ENCODE measurements around the gene GALNT9. TPM values are rescaled to one million over a fixed set of nuclear protein-coding genes. Genes with fewer than 3 reads are reported as not detected.
A peak's percentile ranks its signal among the peaks of the same experiment; 100 is the strongest.
"Not testable (repeated sequence)": the region's sequence is repeated elsewhere in the genome, so short reads cannot be mapped to it uniquely, and the experiment has no call there.

GALNT9 gene
- total and polyA plus RNA-seq, 7 experiments from 2014 or later, result not detected

DNA sequence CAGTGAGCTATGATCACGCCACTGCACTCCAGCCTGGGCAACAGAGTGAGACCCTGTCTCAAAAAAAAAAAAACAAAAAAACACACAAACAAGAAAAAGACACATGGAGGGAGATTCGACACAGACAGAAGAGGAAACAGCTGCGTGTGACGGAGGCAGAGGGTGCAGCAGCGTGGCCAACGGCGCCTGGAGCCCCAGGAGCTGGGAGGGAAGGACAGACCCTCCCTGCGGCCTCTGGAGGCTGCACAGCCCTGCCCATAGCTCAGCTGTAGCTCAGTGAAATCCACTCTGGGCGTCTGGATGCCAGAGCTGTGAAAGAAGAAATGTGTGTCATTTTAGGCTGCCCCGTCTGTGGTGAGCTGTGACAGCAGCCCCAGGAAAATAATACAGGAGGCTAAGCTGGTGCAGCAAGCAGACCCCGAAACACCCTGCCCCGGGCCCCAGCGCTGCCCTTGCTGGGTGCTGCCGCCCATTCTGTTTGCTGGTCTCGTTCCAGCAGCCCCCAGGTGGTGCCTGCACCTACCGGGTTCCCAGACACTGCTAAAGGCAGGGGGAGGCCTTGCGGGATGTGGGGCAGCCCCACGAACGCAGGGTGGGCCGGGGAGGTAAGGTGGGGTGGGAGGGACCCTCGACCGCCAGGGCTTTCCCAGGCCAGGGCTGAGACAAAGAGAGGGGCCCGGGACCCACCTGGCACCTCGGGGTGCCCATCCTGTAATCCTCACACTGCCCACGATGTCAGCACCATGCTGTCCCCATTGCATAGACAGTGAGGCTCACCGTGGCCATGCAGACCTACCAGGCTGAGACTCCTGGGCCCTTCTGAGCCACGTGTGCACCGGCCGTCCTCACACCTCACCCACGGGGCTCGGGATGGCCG is 21.2 kb downstream of the GALNT9 start:
- Histone ChIP-seq H3K27me3 (ENCODE audit: control insufficient read depth in 2 of 2, insufficient read depth in 2 of 2, low read length in 2 of 2) (no peaks in the 10 kb centered on the region), H3K4me3 (ENCODE audit: low read length) (no peak overlapping the region), H3K36me3 (ENCODE audit: control insufficient read depth in 2 of 3, insufficient read depth in 3 of 3, low read length in 3 of 3) (no peaks in the 10 kb centered on the region), H3K4me1 (ENCODE audit: control insufficient read depth in 2 of 2, insufficient read depth in 2 of 2, low read length in 2 of 2) (no peaks in the 10 kb centered on the region), H3K27ac (ENCODE audit: low read depth, low read length) (no peak overlapping the region), H3K9me3 (ENCODE audit: control insufficient read depth in 2 of 3, low read length in 3 of 3) (peaks cover 0 to 8% (median 0%) of the 10 kb centered on the region in 3 experiments)
- ATAC-seq (no peak), DNase-seq (no peak)
- ChIA-PET POLR2A (no interaction called here), CTCF (no interaction called here)
- no peak overlapping the region for H3K4me3 Mint-ChIP-seq
- H3K27ac Mint-ChIP-seq, result peak overlapping the region in 2 of 9 donors; percentile 41 to 43
- H3K27me3 Mint-ChIP-seq, result peaks cover 0 to 7% (median 0%) of the 10 kb centered on the region in 5 donors
- H3K9me3 Mint-ChIP-seq, result peaks cover 0 to 29% (median 14%) of the 10 kb centered on the region in 11 donors
- no peaks in the 10 kb centered on the region for H3K4me1 Mint-ChIP-seq
- H3K36me3 Mint-ChIP-seq, result peaks cover 0 to 12% (median 9%) of the 10 kb centered on the region in 5 donors
- intact Hi-C loops (cut with micrococcal nuclease), result no loop called here

- POLR2A ChIA-PET, result no interaction called here
- Mint-ChIP-seq H3K36me3 (peaks cover 0 to 9% (median 7%) of the 10 kb centered on the region in 5 donors), H3K4me1 (no peaks in the 10 kb centered on the region), H3K9me3 (peaks cover 0 to 21% (median 10%) of the 10 kb centered on the region in 11 donors), H3K27me3 (peaks cover 0 to 7% (median 0%) of the 10 kb centered on the region in 5 donors), H3K27ac (no peak overlapping the region), H3K4me3 (no peak overlapping the region)
- H3K27me3 ChIP-seq (ENCODE audit: control insufficient read depth in 2 of 2, insufficient read depth in 2 of 2, low read length in 2 of 2), result no peaks in the 10 kb centered on the region
- peaks cover 0 to 8% (median 0%) of the 10 kb centered on the region in 3 experiments for H3K9me3 ChIP-seq (ENCODE audit: control insufficient read depth in 2 of 3, low read length in 3 of 3)
- H3K4me3 ChIP-seq (ENCODE audit: low read length), result no peak overlapping the region
- H3K36me3 ChIP-seq (ENCODE audit: control insufficient read depth in 2 of 3, insufficient read depth in 3 of 3, low read length in 3 of 3), result no peaks in the 10 kb centered on the region
- CTCF ChIA-PET, result no interaction called here
- intact Hi-C loops (cut with micrococcal nuclease), result no loop called here
- no peaks in the 10 kb centered on the region for H3K4me1 ChIP-seq (ENCODE audit: control insufficient read depth in 2 of 2, insufficient read depth in 2 of 2, low read length in 2 of 2)
- no peak overlapping the region for H3K27ac ChIP-seq (ENCODE audit: low read depth, low read length)
- ATAC-seq, result no peak
- no peak for DNase-seq
Measured at GRCh38 chr12:132306885-132307191, 22.6 kb downstream of the GALNT9 start.

- peaks cover 0 to 7% (median 0%) of the 10 kb centered on the region in 5 donors for H3K27me3 Mint-ChIP-seq
- CTCF ChIA-PET, result no interaction called here
- peaks cover 0 to 17% (median 7%) of the 10 kb centered on the region in 11 donors for H3K9me3 Mint-ChIP-seq
- H3K27ac ChIP-seq (ENCODE audit: low read depth, low read length), result no peak overlapping the region
- POLR2A ChIA-PET, result no interaction called here
- no peak for DNase-seq
- ATAC-seq, result no peak
- H3K36me3 ChIP-seq (ENCODE audit: control insufficient read depth in 2 of 3, insufficient read depth in 3 of 3, low read length in 3 of 3), result no peaks in the 10 kb centered on the region
- no peaks in the 10 kb centered on the region for H3K4me1 Mint-ChIP-seq
- no peak overlapping the region for H3K27ac Mint-ChIP-seq
- no peak overlapping the region for H3K4me3 Mint-ChIP-seq
- intact Hi-C loops (cut with micrococcal nuclease), result no loop called here
- H3K4me3 ChIP-seq (ENCODE audit: low read length), result no peak overlapping the region
- peaks cover 0 to 4% (median 0%) of the 10 kb centered on the region in 3 experiments for H3K9me3 ChIP-seq (ENCODE audit: control insufficient read depth in 2 of 3, low read length in 3 of 3)
- H3K36me3 Mint-ChIP-seq, result peaks cover 0 to 5% (median 4%) of the 10 kb centered on the region in 5 donors
- H3K4me1 ChIP-seq (ENCODE audit: control insufficient read depth in 2 of 2, insufficient read depth in 2 of 2, low read length in 2 of 2), result no peaks in the 10 kb centered on the region
- H3K27me3 ChIP-seq (ENCODE audit: control insufficient read depth in 2 of 2, insufficient read depth in 2 of 2, low read length in 2 of 2), result no peaks in the 10 kb centered on the region
Measured at GRCh38 chr12:132305991-132306884, 23.2 kb downstream of the GALNT9 start.

- no peaks in the 10 kb centered on the region for H3K36me3 ChIP-seq (ENCODE audit: control insufficient read depth in 2 of 3, insufficient read depth in 3 of 3, low read length in 3 of 3)
- Mint-ChIP-seq H3K27ac (no peak overlapping the region), H3K27me3 (peaks cover 0 to 11% (median 5%) of the 10 kb centered on the region in 5 donors), H3K4me3 (no peak overlapping the region), H3K36me3 (peaks cover 0 to 4% (median 0%) of the 10 kb centered on the region in 5 donors), H3K4me1 (no peaks in the 10 kb centered on the region), H3K9me3 (peaks cover 0 to 14% (median 3%) of the 10 kb centered on the region in 11 donors)
- intact Hi-C loops (cut with micrococcal nuclease), result no loop called here
- no peak overlapping the region for H3K27ac ChIP-seq (ENCODE audit: low read depth, low read length)
- ATAC-seq (no peak), DNase-seq (no peak)
- H3K27me3 ChIP-seq (ENCODE audit: control insufficient read depth in 2 of 2, insufficient read depth in 2 of 2, low read length in 2 of 2), result no peaks in the 10 kb centered on the region
- H3K4me1 ChIP-seq (ENCODE audit: control insufficient read depth in 2 of 2, insufficient read depth in 2 of 2, low read length in 2 of 2), result no peaks in the 10 kb centered on the region
- ChIA-PET CTCF (no interaction called here), POLR2A (no interaction called here)
- no peaks in the 10 kb centered on the region for H3K9me3 ChIP-seq (ENCODE audit: control insufficient read depth in 2 of 3, low read length in 3 of 3)
- no peak overlapping the region for H3K4me3 ChIP-seq (ENCODE audit: low read length)
Measured at GRCh38 chr12:132305560-132305966, 23.8 kb downstream of the GALNT9 start.

- ATAC-seq; H3K4me1 Mint-ChIP-seq; H3K9me3 ChIP-seq (ENCODE audit: control insufficient read depth in 2 of 3, low read length in 3 of 3); DNase-seq; intact Hi-C loops (cut with micrococcal nuclease); H3K27me3 ChIP-seq (ENCODE audit: control insufficient read depth in 2 of 2, insufficient read depth in 2 of 2, low read length in 2 of 2); H3K27ac ChIP-seq (ENCODE audit: low read depth, low read length); POLR2A ChIA-PET; CTCF ChIA-PET; H3K36me3 ChIP-seq (ENCODE audit: control insufficient read depth in 2 of 3, insufficient read depth in 3 of 3, low read length in 3 of 3); H3K27ac Mint-ChIP-seq; H3K4me3 ChIP-seq (ENCODE audit: low read length); H3K4me1 ChIP-seq (ENCODE audit: control insufficient read depth in 2 of 2, insufficient read depth in 2 of 2, low read length in 2 of 2); H3K36me3 Mint-ChIP-seq; H3K4me3 Mint-ChIP-seq: not testable (repeated sequence)
- peaks cover 0 to 16% (median under 1%) of the 10 kb centered on the region in 11 donors for H3K9me3 Mint-ChIP-seq
- peaks cover 0 to 11% (median 5%) of the 10 kb centered on the region in 5 donors for H3K27me3 Mint-ChIP-seq
Measured at GRCh38 chr12:132304866-132305265, 24.5 kb downstream of the GALNT9 start.

DNA sequence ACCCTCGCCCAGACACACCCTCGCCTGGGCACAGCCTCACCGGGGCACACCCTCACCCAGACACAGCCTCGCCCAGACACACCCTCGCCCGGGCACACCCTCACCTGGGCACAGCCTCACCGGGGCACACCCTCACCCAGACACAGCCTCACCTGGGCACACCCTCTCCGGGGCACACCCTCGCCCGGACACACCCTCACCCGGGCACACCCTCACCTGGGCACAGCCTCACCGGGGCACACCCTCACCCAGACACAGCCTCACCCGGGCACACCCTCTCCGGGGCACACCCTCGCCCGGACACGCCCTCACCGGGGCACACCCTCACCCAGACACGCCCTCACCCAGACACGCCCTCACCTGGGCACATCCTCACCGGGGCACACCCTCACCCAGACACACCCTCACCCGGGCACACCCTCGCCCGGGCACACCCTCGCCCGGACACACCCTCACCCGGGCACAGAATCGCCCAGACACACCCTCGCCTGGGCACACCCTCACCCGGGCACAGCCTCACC is 25.5 kb downstream of the GALNT9 start:
- ATAC-seq; H3K4me3 Mint-ChIP-seq; H3K27me3 ChIP-seq (ENCODE audit: control insufficient read depth in 2 of 2, insufficient read depth in 2 of 2, low read length in 2 of 2); CTCF ChIA-PET; POLR2A ChIA-PET; intact Hi-C loops (cut with micrococcal nuclease); H3K36me3 ChIP-seq (ENCODE audit: control insufficient read depth in 2 of 3, insufficient read depth in 3 of 3, low read length in 3 of 3); H3K27ac ChIP-seq (ENCODE audit: low read depth, low read length); DNase-seq; H3K27ac Mint-ChIP-seq; H3K4me1 Mint-ChIP-seq; H3K4me1 ChIP-seq (ENCODE audit: control insufficient read depth in 2 of 2, insufficient read depth in 2 of 2, low read length in 2 of 2); H3K27me3 Mint-ChIP-seq; H3K4me3 ChIP-seq (ENCODE audit: low read length); H3K9me3 ChIP-seq (ENCODE audit: control insufficient read depth in 2 of 3, low read length in 3 of 3); H3K36me3 Mint-ChIP-seq: not testable (repeated sequence)
- H3K9me3 Mint-ChIP-seq, result peaks cover 0 to 14% (median 0%) of the 10 kb centered on the region in 11 donors

Data from naive thymus-derived CD4-positive, alpha-beta T cell (primary cell).